K562 (cell line): ENCODE results near the gene IRF4. TPM values are rescaled to one million over a fixed set of nuclear protein-coding genes. Genes with fewer than 3 reads are reported as not detected.

Source experiments
- ATF6 ChIP-seq: sonication (generic); formaldehyde crosslinking; IDR thresholded peaks from 2 replicates; pipeline ENCODE4 v1.4.0; 2020; ENCODE audit warnings: mild to moderate bottlenecking, missing genetic modification reagents
- CEBPB ChIP-seq: fragments of 450-650 bp; IDR thresholded peaks from 2 replicates; pipeline ENCODE4 v1.6.1; 2016; ENCODE audit warnings: missing genetic modification characterization, missing compliant biosample characterization
- GTF2E2 ChIP-seq: fragments of 200-800 bp; sonication (Bioruptor generic); IDR thresholded peaks from 2 replicates; pipeline ENCODE4 v1.6.1; 2016; ENCODE audit warnings: missing genetic modification characterization, missing compliant biosample characterization
- GTF3C2 ChIP-seq: IDR thresholded peaks from 3 replicates; pipeline ENCODE4 v1.6.1; 2011; ENCODE audit warnings: borderline replicate concordance, mild to moderate bottlenecking, moderate library complexity; ENCODE audit not compliant: insufficient read length; ENCODE audit errors: extremely low read depth
- SIN3B ChIP-seq: fragments of 450-650 bp; IDR thresholded peaks from 2 replicates; pipeline ENCODE4 v1.6.1; 2017; ENCODE audit warnings: low read depth, mild to moderate bottlenecking, moderate library complexity
- SIX5 ChIP-seq, 2 experiments: IDR thresholded peaks; 2 replicates each; pipeline ENCODE4 v1.6.1; 2011; ENCODE audit warnings: low read length in 2 of 2, borderline replicate concordance in 1 of 2, low read depth in 1 of 2, mild to moderate bottlenecking in 1 of 2, moderate library complexity in 1 of 2; ENCODE audit not compliant: insufficient read depth in 1 of 2
- SMAD1 ChIP-seq: fragments of 150-350 bp; IDR thresholded peaks from 2 replicates; pipeline ENCODE4 v1.6.1; 2014; ENCODE audit warnings: low read length, low read depth; ENCODE audit not compliant: partially characterized antibody
- ZNF165 ChIP-seq: fragments of 250-450 bp; sonication (Bioruptor Pico); IDR thresholded peaks from 2 replicates; pipeline ENCODE4 v1.4.0; 2020; ENCODE audit warnings: borderline replicate concordance
- ZNF395 ChIP-seq: fragments of 200-800 bp; sonication (Bioruptor generic); IDR thresholded peaks from 2 replicates; pipeline ENCODE4 v1.6.1; 2017; ENCODE audit warnings: missing genetic modification characterization, missing compliant biosample characterization
- polyA plus RNA-seq, 8 experiments: library from polyadenylated mRNA; depleted of rRNA in 4 of 8; stranded (reverse) in 5 of 8; unstranded in 3 of 8; fragments of >200 nt; fragmentation: Nextera tagmentation in 2 of 8; fragmentation: Illumina TruSeq in 1 of 8; extraction: Ambion mirVana in 2 of 8; extraction: Trizol in 1 of 8; gene quantifications; 2 replicates each; pipeline versions ENCODE4 v1.2.1 to v1.2.3, GENCODE V29; 2011 to 2014; ENCODE audit warnings: inconsistent platforms in 1 of 8, missing spikeins in 1 of 8
- total RNA-seq, 7 experiments: library from RNA; depleted of rRNA in 6 of 7; stranded (reverse); fragments of >200 nt in 6 of 7; fragmentation: Illumina TruSeq in 2 of 7; extraction: Trizol in 2 of 7; gene quantifications; 2 replicates each; pipeline versions ENCODE4 v1.2.1 to v1.2.3, GENCODE V29; 2011 to 2021; ENCODE audit warnings: low replicate concordance in 1 of 7

Gene IRF4
- total and polyA plus RNA-seq, 9 of the 15 experiments (the other 6 are each of a cell fraction or from before 2014, with no cell fraction given), result 0.05 to 0.33 (median 0.09) TPM; not detected in 6

GRCh38 chr6:431504-431903, 40.0 kb downstream of the IRF4 start (continued):
- TF ChIP-seq SMAD1, result no peak
- TF ChIP-seq ATF6 (CRISPR knock-in tag), result no peak
- TF ChIP-seq ZNF165, result no peak
- TF ChIP-seq SIX5 (IDR thresholded peaks at IDR 0.05; ENCODE audit: borderline replicate concordance in 1 of 2, insufficient read depth in 1 of 2, low read depth in 1 of 2, low read length in 2 of 2), result no peak
- TF ChIP-seq GTF3C2, result no peak
- no peak for TF ChIP-seq GTF2E2 (tag)
- TF ChIP-seq ZNF395 (CRISPR knock-in tag), result no peak
- TF ChIP-seq SIN3B, result no peak
- no peak for TF ChIP-seq CEBPB
